ENCODE measurements around the gene TTLL6. TPM values are rescaled to one million over a fixed set of nuclear protein-coding genes. Genes with fewer than 3 reads are reported as not detected.

TTLL6 gene
- total RNA-seq, 2 donors from 2014 or later: 0.26 TPM; not detected in 1

DNA sequence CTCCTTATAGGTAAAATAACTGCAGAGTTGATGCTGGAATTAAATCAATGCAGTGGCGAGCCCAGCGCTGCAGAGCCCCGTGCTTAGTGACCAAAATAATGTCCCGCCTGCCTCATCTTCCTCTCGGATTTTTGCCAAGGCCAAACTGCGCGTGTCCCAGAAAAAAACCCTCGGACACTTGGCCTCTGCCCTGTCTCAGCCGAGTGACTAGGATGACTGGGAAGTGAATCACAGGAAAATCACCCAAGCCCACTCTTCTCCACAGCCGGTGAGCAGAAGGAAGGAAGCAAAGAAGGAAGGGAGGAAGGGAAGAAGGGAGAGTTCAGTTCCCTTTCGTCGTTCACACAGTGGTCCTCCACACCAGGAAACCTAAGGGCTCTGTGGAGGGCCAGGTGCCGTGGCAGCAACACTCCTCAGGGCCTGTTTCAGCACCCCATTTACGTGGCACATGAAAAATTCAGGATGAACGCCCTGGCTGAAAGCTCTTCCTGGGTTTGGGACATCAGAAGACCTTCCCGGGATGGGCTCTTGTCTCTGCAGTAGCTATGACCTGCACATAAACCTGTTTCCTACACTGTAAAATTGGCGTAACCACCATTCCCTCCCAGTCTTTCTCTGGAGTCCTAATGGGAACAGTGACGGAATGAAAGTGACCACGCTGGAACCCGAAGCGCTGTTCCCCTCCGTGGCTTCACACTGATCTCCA, 63.1 kb downstream of the TTLL6 start:
- peaks cover 0 to 54% of the 10 kb centered on the region in 2 donors for H3K27me3 ChIP-seq
- no peaks in the 10 kb centered on the region for H3K36me3 ChIP-seq (replicated peaks in 1 of 2; ENCODE audit: insufficient read depth in 1 of 2, low read depth in 2 of 2)
- no peaks in the 10 kb centered on the region for H3K9me3 ChIP-seq
- H3K4me3 ChIP-seq: no peak overlapping the region
- H3K27ac ChIP-seq: no peak overlapping the region
- intact Hi-C loops (cut with DNase I): no loop called here
- WGBS, 2 donors: 8 to 12% methylated on average over 21 to 22 of the region's 22 CpGs
- ATAC-seq: no peak
- TF ChIP-seq, protein P1, sequence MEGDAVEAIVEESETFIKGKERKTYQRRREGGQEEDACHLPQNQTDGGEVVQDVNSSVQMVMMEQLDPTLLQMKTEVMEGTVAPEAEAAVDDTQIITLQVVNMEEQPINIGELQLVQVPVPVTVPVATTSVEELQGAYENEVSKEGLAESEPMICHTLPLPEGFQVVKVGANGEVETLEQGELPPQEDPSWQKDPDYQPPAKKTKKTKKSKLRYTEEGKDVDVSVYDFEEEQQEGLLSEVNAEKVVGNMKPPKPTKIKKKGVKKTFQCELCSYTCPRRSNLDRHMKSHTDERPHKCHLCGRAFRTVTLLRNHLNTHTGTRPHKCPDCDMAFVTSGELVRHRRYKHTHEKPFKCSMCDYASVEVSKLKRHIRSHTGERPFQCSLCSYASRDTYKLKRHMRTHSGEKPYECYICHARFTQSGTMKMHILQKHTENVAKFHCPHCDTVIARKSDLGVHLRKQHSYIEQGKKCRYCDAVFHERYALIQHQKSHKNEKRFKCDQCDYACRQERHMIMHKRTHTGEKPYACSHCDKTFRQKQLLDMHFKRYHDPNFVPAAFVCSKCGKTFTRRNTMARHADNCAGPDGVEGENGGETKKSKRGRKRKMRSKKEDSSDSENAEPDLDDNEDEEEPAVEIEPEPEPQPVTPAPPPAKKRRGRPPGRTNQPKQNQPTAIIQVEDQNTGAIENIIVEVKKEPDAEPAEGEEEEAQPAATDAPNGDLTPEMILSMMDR (IDR thresholded peaks at IDR 0.05): no peak
- TF ChIP-seq POLR2A (IDR thresholded peaks at IDR 0.05): no peak
- no peak for DNase-seq
- peaks cover 17% of the 10 kb centered on the region for H3K4me1 ChIP-seq

DNA sequence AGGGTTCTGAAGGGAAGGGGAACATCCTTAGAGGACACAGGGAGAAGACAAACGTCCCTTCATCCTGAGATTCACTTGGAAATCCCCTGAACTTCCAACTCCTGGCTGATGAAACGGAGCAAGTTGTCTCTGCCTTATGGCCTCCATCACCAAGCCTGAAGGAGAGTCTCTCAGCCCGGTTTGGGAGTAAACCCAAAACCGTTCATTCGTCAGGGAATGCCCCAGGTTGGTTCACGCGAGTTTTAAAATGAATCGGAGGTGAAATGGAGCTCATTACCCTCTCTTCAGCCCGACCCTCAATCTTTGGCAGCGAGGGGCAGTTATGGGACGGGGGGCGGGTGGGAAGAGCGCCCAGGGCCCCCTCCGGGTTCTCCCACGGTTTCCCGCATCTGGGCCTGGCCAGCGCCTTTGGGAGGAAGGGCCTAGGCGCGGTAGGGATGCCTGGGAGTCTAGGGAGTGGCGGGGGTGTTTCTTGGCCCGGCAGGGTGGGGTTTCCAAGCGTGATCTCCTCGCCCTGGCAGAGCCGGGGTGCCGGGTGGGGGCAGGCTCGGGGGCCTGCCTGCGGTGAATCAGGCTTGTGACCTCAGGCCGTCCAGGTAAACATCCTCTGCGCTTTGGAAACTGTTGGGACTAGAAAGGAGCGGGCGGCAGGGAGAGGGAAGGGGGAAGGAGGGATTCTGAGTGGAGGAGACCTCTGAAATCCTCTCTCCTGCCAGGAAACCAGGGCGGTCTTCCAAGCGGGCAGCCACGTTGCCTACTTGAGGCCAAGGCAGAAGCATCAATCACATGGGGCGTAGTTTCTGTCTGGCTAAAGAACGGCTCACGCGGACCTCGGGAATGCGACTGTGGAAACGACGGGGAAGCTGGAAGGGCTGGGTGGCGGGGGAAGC, 64.4 kb downstream of the TTLL6 start:
- peaks cover 17% of the 10 kb centered on the region for H3K4me1 ChIP-seq
- no peak overlapping the region for H3K27ac ChIP-seq
- peaks cover 0 to 63% of the 10 kb centered on the region in 2 donors for H3K27me3 ChIP-seq
- H3K9me3 ChIP-seq: no peaks in the 10 kb centered on the region
- H3K4me3 ChIP-seq: no peak overlapping the region
- WGBS, 2 donors: 5% methylated on average over 27 to 39 of the region's 43 CpGs
- H3K36me3 ChIP-seq (replicated peaks in 1 of 2; ENCODE audit: insufficient read depth in 1 of 2, low read depth in 2 of 2): no peaks in the 10 kb centered on the region
- intact Hi-C loops (cut with DNase I): no loop called here
- TF ChIP-seq, protein P1 (IDR thresholded peaks at IDR 0.05): no peak
- TF ChIP-seq POLR2A (IDR thresholded peaks at IDR 0.05): no peak
- DNase-seq (no peak), ATAC-seq (no peak)

DNA sequence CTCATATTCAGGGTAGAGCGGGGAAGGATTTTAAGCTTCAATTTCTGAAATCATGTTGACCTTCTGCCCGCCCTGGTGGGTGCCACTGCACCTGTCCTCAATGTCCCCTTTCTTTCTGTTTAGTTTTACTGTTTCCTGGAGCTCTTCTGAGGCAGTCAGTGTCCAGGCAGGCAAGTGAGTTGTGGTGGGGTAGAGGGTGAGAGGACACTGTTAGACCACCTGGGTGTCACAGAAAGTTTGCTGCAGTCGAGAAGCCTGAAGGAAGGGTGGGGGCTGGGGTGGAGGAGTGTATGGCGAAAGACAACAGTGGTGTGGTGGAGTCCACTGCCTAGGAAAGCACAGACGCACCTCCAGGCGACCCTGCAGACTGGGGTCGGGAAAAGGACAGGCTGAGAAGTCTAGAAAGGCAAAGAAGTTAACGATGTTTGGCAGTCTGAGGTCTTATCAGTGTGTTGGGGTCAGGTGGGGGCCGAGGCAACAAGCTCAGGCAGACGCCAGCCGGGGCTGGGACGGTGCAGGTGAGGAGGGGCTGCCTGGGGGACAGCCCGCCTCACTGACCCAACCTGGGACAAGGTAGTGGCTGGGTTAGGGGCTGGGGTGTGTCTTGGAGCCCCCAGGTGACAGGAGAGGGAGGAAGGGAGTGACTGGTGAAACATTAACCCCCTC, 65.2 kb downstream of the TTLL6 start:
- H3K27ac ChIP-seq: no peak overlapping the region
- TF ChIP-seq POLR2A (IDR thresholded peaks at IDR 0.05): no peak
- TF ChIP-seq, protein P1 (IDR thresholded peaks at IDR 0.05): no peak
- H3K4me3 ChIP-seq: no peak overlapping the region
- H3K9me3 ChIP-seq: no peaks in the 10 kb centered on the region
- no peaks in the 10 kb centered on the region for H3K36me3 ChIP-seq (replicated peaks in 1 of 2; ENCODE audit: insufficient read depth in 1 of 2, low read depth in 2 of 2)
- WGBS, 2 donors: 6 to 7% methylated on average over 13 of the region's 13 CpGs
- intact Hi-C loops (cut with DNase I): no loop called here
- ATAC-seq: no peak
- H3K27me3 ChIP-seq: peaks cover 0 to 71% of the 10 kb centered on the region in 2 donors
- H3K4me1 ChIP-seq: peaks cover 17% of the 10 kb centered on the region
- DNase-seq: no peak

DNA sequence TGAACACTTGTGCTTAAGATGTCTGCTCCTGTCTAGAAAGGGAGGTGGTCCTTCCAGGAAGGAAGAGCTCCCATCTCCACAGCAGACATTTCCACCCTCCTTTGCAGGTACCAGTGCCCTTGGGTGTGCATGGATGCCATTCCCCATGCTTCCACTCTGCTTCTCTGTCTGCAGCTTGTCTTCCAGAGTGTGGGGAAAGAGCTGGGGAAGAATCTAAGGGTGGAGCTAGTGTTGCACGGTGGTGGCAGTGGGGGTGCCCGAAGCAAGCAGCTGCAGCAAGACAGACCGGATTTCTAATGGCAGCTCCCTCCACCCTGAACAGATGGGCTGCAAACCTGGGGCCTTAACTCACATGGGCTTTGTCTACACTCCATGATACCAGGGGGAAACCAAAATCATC, 65.9 kb downstream of the TTLL6 start:
- intact Hi-C loops (cut with DNase I): no loop called here
- TF ChIP-seq POLR2A (IDR thresholded peaks at IDR 0.05): no peak
- TF ChIP-seq, protein P1 (IDR thresholded peaks at IDR 0.05): no peak
- ATAC-seq (no peak), DNase-seq (no peak)
- 0 to 6% methylated on average over 3 of the region's 3 CpGs for WGBS, 2 donors
- Histone ChIP-seq H3K27me3 (peaks cover 0 to 78% of the 10 kb centered on the region in 2 donors), H3K27ac (no peak overlapping the region), H3K4me3 (no peak overlapping the region), H3K9me3 (no peaks in the 10 kb centered on the region), H3K36me3 (replicated peaks in 1 of 2; ENCODE audit: insufficient read depth in 1 of 2, low read depth in 2 of 2) (no peaks in the 10 kb centered on the region), H3K4me1 (peaks cover 17% of the 10 kb centered on the region)

All from body of pancreas (tissue), 4 donors.